Smooth muscle cell (in vitro differentiated cells): ENCODE measurements around the gene GGCX. TPM values are rescaled to one million over a fixed set of nuclear protein-coding genes. Genes with fewer than 3 reads are reported as not detected.

Experiments used
- DNase-seq: peaks from one replicate; lab custom pipeline; 2025; ENCODE audit not compliant: unreplicated experiment; lab: John Stamatoyannopoulos, UW
- H2AFZ ChIP-seq: fragments of 200-600 bp; sonication (generic); 2 replicates; pipeline ENCODE4 v1.6.0; 2016; ENCODE audit warnings: antibody characterized with exemption, low read depth, mild to moderate bottlenecking
- H3F3A ChIP-seq: fragments of 200-600 bp; sonication (generic); 2 replicates; pipeline ENCODE4 v1.6.0; 2017; ENCODE audit warnings: antibody characterized with exemption, low read depth
- H3K27ac ChIP-seq: fragments of 200-600 bp; sonication (generic); 2 replicates; pipeline ENCODE4 v1.5.1; 2016; ENCODE audit warnings: low read depth, mild to moderate bottlenecking
- H3K27me3 ChIP-seq: fragments of 200-600 bp; sonication (generic); 2 replicates; pipeline ENCODE4 v1.6.1; 2016; ENCODE audit warnings: low read depth, mild to moderate bottlenecking
- H3K36me3 ChIP-seq: fragments of 200-600 bp; sonication (generic); 2 replicates; pipeline ENCODE4 v1.5.1; 2016; ENCODE audit warnings: low read depth
- H3K4me1 ChIP-seq: fragments of 200-600 bp; sonication (generic); 2 replicates; pipeline ENCODE4 v1.5.1; 2016; ENCODE audit warnings: low read depth
- H3K4me2 ChIP-seq: fragments of 200-600 bp; sonication (generic); 2 replicates; pipeline ENCODE4 v1.6.0; 2016; ENCODE audit warnings: mild to moderate bottlenecking
- H3K4me3 ChIP-seq: fragments of 200-600 bp; sonication (generic); 2 replicates; pipeline ENCODE4 v1.5.1; 2016; ENCODE audit warnings: mild to moderate bottlenecking
- H3K79me2 ChIP-seq: fragments of 200-600 bp; sonication (generic); 2 replicates; pipeline ENCODE4 v1.6.0; 2016; ENCODE audit warnings: low read depth, mild to moderate bottlenecking
- H3K9ac ChIP-seq: fragments of 200-600 bp; sonication (generic); 2 replicates; pipeline ENCODE4 v1.6.0; 2016; ENCODE audit warnings: low read depth
- H3K9me3 ChIP-seq: fragments of 200-600 bp; sonication (generic); replicated peaks from 2 replicates; pipeline ENCODE4 v1.5.1; 2016; ENCODE audit warnings: low read depth
- H4K20me1 ChIP-seq: fragments of 200-600 bp; sonication (generic); 2 replicates; pipeline ENCODE4 v1.6.0; 2016; ENCODE audit warnings: low read depth
- WGBS: methylation state at CpG from one replicate; pipeline ENCODE4 v1.1.7; 2016; ENCODE audit warnings: low lambda C conversion rate; 5-methylcytosine and 5-hydroxymethylcytosine counted together
- polyA plus RNA-seq: library from polyadenylated mRNA; unstranded; fragments of >200 nt; fragmentation: Nextera tagmentation; extraction: Ambion mirVana; gene quantifications from 2 replicates; pipeline ENCODE4 v1.2.1, GENCODE V29; 2016
- total RNA-seq: library from RNA; depleted of rRNA; stranded (reverse); fragments of >200 nt; gene quantifications from 2 replicates; pipeline ENCODE4 v1.2.3, GENCODE V29; 2014
- TF ChIP-seq, protein P1 (sequence below): fragments of 200-600 bp; sonication (generic); IDR thresholded peaks from 2 replicates; pipeline ENCODE4 v1.5.1; 2017; ENCODE audit warnings: borderline replicate concordance, mild to moderate bottlenecking, antibody characterized with exemption; ENCODE audit not compliant: insufficient read depth, poor library complexity, severe bottlenecking

GGCX gene
- total and polyA plus RNA-seq, 2 experiments from 2014 or later, result 44.5 to 83.2 TPM

DNA sequence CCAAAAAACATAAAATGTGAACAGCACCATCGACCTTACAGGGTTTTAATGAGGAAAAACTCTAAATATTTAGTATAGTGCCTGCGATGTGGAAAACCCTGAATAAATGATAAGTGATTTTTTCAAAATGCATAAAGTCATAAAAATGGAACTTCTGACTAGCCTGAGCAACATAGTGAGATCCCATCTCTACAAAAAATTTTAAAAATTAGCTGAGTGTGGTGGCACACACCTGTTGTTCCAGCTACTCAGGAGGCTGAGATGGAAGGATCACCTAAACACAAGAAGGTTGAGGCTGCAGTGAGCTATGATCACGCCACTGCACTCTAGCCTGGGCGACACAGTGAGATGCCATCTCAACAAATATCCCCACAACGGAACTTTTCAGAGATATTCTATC, 4.2 kb downstream of the GGCX start:
- Histone ChIP-seq H3K9ac (no peak overlapping the region), H3K27me3 (no peaks in the 10 kb centered on the region), H3K27ac (no peak overlapping the region), H3K79me2 (peaks cover 39% of the 10 kb centered on the region), H3K9me3 (no peaks in the 10 kb centered on the region), H3K4me3 (no peak overlapping the region), H3K36me3 (peaks cover 3% of the 10 kb centered on the region), H2AFZ (no peak overlapping the region), H3K4me1 (peaks cover 11% of the 10 kb centered on the region), H4K20me1 (peaks cover 10% of the 10 kb centered on the region), H3F3A (peaks cover 4% of the 10 kb centered on the region), H3K4me2 (no peak overlapping the region)
- WGBS, result 99% methylated on average over 5 of the region's 5 CpGs
- no peak for DNase-seq
- TF ChIP-seq, protein P1, sequence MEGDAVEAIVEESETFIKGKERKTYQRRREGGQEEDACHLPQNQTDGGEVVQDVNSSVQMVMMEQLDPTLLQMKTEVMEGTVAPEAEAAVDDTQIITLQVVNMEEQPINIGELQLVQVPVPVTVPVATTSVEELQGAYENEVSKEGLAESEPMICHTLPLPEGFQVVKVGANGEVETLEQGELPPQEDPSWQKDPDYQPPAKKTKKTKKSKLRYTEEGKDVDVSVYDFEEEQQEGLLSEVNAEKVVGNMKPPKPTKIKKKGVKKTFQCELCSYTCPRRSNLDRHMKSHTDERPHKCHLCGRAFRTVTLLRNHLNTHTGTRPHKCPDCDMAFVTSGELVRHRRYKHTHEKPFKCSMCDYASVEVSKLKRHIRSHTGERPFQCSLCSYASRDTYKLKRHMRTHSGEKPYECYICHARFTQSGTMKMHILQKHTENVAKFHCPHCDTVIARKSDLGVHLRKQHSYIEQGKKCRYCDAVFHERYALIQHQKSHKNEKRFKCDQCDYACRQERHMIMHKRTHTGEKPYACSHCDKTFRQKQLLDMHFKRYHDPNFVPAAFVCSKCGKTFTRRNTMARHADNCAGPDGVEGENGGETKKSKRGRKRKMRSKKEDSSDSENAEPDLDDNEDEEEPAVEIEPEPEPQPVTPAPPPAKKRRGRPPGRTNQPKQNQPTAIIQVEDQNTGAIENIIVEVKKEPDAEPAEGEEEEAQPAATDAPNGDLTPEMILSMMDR, result no peak

DNA sequence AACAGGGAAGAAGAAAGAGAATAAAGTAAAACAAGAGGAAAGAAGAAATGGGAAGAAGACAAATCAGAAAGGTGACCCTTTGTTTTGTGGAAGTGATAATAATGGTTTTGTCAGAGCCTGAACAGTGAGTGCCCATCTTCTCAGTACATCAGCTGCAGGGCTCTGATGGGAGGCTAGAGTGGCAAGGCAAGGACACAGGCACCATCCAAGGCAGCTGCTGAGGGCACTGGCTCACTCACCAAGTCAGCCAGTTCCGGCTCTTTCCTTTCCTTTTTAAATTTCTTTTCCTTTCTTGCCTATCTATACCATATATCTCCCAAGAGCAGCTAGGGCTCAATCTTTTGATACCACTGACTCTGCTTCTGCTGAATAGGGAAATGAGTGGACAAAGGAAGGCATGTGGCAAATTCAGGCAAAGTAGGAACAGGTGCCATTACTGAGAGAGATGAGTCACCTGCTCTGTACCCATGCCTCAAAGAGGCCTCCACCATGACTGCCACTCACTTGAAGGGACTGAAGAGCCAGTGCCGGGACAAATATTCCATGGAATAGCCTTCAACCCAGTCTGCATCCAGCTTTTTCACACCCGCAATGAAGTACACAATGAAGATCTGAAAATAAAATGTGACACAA, 6.2 kb downstream of the GGCX start:
- no peaks in the 10 kb centered on the region for H3K9me3 ChIP-seq
- WGBS, result 99% methylated on average over 3 of the region's 3 CpGs

DNA sequence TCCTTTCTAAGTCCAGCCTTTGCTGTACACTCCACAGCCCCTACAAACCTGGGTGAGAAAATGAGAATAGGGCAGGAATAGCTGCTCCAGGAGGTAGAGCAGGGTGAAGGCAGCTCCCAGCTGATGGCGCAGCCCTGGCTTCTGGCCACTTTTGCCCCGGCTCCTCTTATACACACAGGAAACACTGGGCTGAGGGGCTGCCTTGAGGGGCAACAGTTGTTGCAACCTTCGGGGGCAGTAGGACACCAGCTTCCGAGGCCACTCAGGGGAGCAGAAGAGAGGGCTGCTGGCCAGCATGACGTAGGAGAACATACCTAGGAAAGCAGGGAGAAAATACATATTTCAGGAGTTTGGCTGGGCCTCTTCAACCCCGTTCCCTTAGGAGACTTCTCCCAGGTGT, 8.1 kb downstream of the GGCX start:
- Histone ChIP-seq H3K9ac (no peak overlapping the region), H3K4me1 (no peaks in the 10 kb centered on the region), H3K4me3 (no peak overlapping the region), H2AFZ (no peak overlapping the region), H3K36me3 (peaks cover 3% of the 10 kb centered on the region), H3K79me2 (peaks cover 9% of the 10 kb centered on the region), H3F3A (peaks cover 29% of the 10 kb centered on the region), H3K27me3 (no peaks in the 10 kb centered on the region), H4K20me1 (peaks cover 9% of the 10 kb centered on the region), H3K4me2 (no peak overlapping the region), H3K9me3 (no peaks in the 10 kb centered on the region), H3K27ac (no peak overlapping the region)
- TF ChIP-seq, protein P1, result no peak
- no peak for DNase-seq
- WGBS, result 97% methylated on average over 6 of the region's 6 CpGs

More for the DNA sequence above, 6.2 kb downstream of the GGCX start:
- Histone ChIP-seq H3K36me3 (peaks cover 3% of the 10 kb centered on the region), H3K27ac (no peak overlapping the region), H3K27me3 (no peaks in the 10 kb centered on the region), H3K4me2 (no peak overlapping the region), H2AFZ (no peak overlapping the region), H4K20me1 (peaks cover 11% of the 10 kb centered on the region), H3K9ac (no peak overlapping the region), H3K79me2 (peaks cover 28% of the 10 kb centered on the region), H3K4me3 (no peak overlapping the region), H3K4me1 (peaks cover 3% of the 10 kb centered on the region), H3F3A (peaks cover 12% of the 10 kb centered on the region)
- TF ChIP-seq, protein P1, result no peak
- DNase-seq, result no peak
